HCT116 (cell line): ENCODE results near the gene NEK11. TPM values are rescaled to one million over a fixed set of nuclear protein-coding genes. Genes with fewer than 3 reads are reported as not detected.

Source experiments
- ATAC-seq: fragments of 200-7000 bp; cut with Tn5 transposase; 2 replicates; pipeline ENCODE4 v1.9.1; 2020; ENCODE audit warnings: mild to moderate bottlenecking, moderate library complexity
- BruUV-seq: library from RNA; stranded (reverse); fragments of 400-500 nt; replicated peaks from 2 replicates; lab custom pipeline; 2021; lab: Mats Ljungman, UMichigan
- CTCF ChIA-PET: fragments of 300-600 bp; sonication (Branson Sonifier 250); formaldehyde crosslinking; loops from one replicate; lab custom pipeline; 2021; ENCODE audit warnings: antibody characterized with exemption; lab: Charles Lee
- POLR2A ChIA-PET: fragments of 300-600, 350-600 bp; sonication (Branson Sonifier 250); formaldehyde crosslinking; loops from one replicate; lab custom pipeline; 2021; ENCODE audit warnings: antibody characterized with exemption; lab: Charles Lee
- RAD21 ChIA-PET, 2 experiments: fragments of 300-600 bp; sonication (Branson Sonifier 250); formaldehyde crosslinking; loops; one replicate each; lab custom pipeline; 2023; ENCODE audit warnings: low total read pairs in 2 of 2; ENCODE audit not compliant: uncharacterized antibody in 2 of 2, unreplicated experiment in 2 of 2, low non-redundant PET in 1 of 2; lab: Charles Lee
- DNase-seq: peaks from one replicate; pipeline ENCODE4 v3.0.0-alpha.2; 2010; ENCODE audit warnings: low read depth, low spot score
- H2AFZ ChIP-seq: fragments of 200-600 bp; shearing (Covaris generic), sonication (generic); 2 replicates; pipeline ENCODE4 v1.6.1; 2017; ENCODE audit warnings: low read depth, mixed run types, mixed read lengths, antibody characterized with exemption, low read length; ENCODE audit not compliant: poor library complexity, severe bottlenecking
- H3K27ac ChIP-seq: 2 replicates; pipeline ENCODE4 v1.5.1; 2012; ENCODE audit warnings: low read depth, low read length
- H3K27me3 ChIP-seq: fragments of 200-600 bp; sonication (generic); 2 replicates; pipeline ENCODE4 v1.6.1; 2016; ENCODE audit warnings: mixed run types, low read length, mixed read lengths; ENCODE audit not compliant: insufficient read depth
- H3K36me3 ChIP-seq, 2 experiments: fragments of 200-500 bp in 1 of 2; fragments of 200-600 bp in 1 of 2; sonication (Bioruptor generic) in 1 of 2; sonication (generic) in 1 of 2; 2 replicates each; pipeline versions ENCODE4 v1.5.1 to v1.6.1; 2014 to 2016; ENCODE audit warnings: low read length in 2 of 2, inconsistent platforms in 1 of 2, mixed read lengths in 1 of 2, mixed run types in 1 of 2; ENCODE audit not compliant: insufficient read depth in 2 of 2, control insufficient read depth in 1 of 2
- H3K4me1 ChIP-seq, 2 experiments: fragments of 200-600 bp in 1 of 2; sonication (generic) in 1 of 2; 2 replicates each; pipeline versions ENCODE4 v1.5.1 to v1.6.1; 2012 to 2017; ENCODE audit warnings: low read length in 2 of 2, inconsistent platforms in 1 of 2, mild to moderate bottlenecking in 1 of 2, mixed read lengths in 1 of 2, mixed run types in 1 of 2, moderate library complexity in 1 of 2; ENCODE audit not compliant: insufficient read depth in 2 of 2, control insufficient read depth in 1 of 2
- H3K4me2 ChIP-seq: fragments of 200-600 bp; sonication (generic); 2 replicates; pipeline ENCODE4 v1.6.1; 2017; ENCODE audit warnings: mixed run types, low read length, mixed read lengths
- H3K4me3 ChIP-seq, 2 experiments: fragments of 200-600 bp in 1 of 2; sonication (generic) in 1 of 2; replicated peaks in 1 of 2; 2 replicates each; pipeline ENCODE4 v1.5.1; 2011 to 2016; ENCODE audit warnings: low read length in 2 of 2, control low read depth in 1 of 2, low read depth in 1 of 2, mild to moderate bottlenecking in 1 of 2, mixed read lengths in 1 of 2, mixed run types in 1 of 2
- H3K79me2 ChIP-seq: fragments of 200-600 bp; sonication (generic); 2 replicates; pipeline ENCODE4 v1.6.1; 2017; ENCODE audit warnings: mild to moderate bottlenecking, mixed run types, low read length, moderate library complexity, mixed read lengths; ENCODE audit not compliant: insufficient read depth
- H3K9ac ChIP-seq: fragments of 200-600 bp; sonication (generic); 2 replicates; pipeline ENCODE4 v1.6.1; 2016; ENCODE audit warnings: low read length, mixed read lengths
- H3K9me2 ChIP-seq: fragments of 200-600 bp; sonication (generic), shearing (Covaris generic); 2 replicates; pipeline ENCODE4 v1.6.1; 2017; ENCODE audit warnings: mixed run types, mild to moderate bottlenecking, moderate library complexity; ENCODE audit not compliant: insufficient read depth
- H3K9me3 ChIP-seq, 2 experiments: fragments of 200-500 bp in 1 of 2; fragments of 200-600 bp in 1 of 2; sonication (Bioruptor generic) in 1 of 2; sonication (generic) in 1 of 2; 2 replicates each; pipeline ENCODE4 v1.6.1; 2014 to 2017; ENCODE audit warnings: low read length in 2 of 2, mixed read lengths in 2 of 2, inconsistent platforms in 1 of 2, low read depth in 1 of 2, mild to moderate bottlenecking in 1 of 2, mixed run types in 1 of 2, moderate library complexity in 1 of 2; ENCODE audit not compliant: control insufficient read depth in 1 of 2, insufficient read depth in 1 of 2
- H4K20me1 ChIP-seq: fragments of 200-600 bp; sonication (generic), shearing (Covaris generic); 2 replicates; pipeline ENCODE4 v1.6.1; 2017; ENCODE audit warnings: mixed run types, mild to moderate bottlenecking, moderate library complexity; ENCODE audit not compliant: insufficient read depth
- JUND ChIP-seq: IDR thresholded peaks from 2 replicates; pipeline ENCODE4 v1.6.1; 2012
- POLR2A ChIP-seq: IDR thresholded peaks from 2 replicates; pipeline ENCODE4 v1.7.0; 2011; ENCODE audit warnings: borderline replicate concordance; ENCODE audit not compliant: insufficient read depth, insufficient read length; ENCODE audit errors: extremely low read depth
- POLR2AphosphoS5 ChIP-seq: IDR thresholded peaks from 2 replicates; pipeline ENCODE4 v1.6.1; 2011; ENCODE audit warnings: mild to moderate bottlenecking, low read depth, low read length, moderate library complexity
- SP1 ChIP-seq: IDR thresholded peaks from 2 replicates; pipeline ENCODE4 v1.6.1; 2012; ENCODE audit warnings: low read depth
- SRF ChIP-seq: IDR thresholded peaks from 2 replicates; pipeline ENCODE4 v1.6.1; 2012; ENCODE audit warnings: low read depth
- YY1 ChIP-seq: IDR thresholded peaks from 2 replicates; pipeline ENCODE4 v1.6.1; 2011; ENCODE audit warnings: low read length, low read depth, moderate library complexity, mild to moderate bottlenecking; ENCODE audit not compliant: insufficient replicate concordance; ENCODE audit errors: extremely low read depth
- intact Hi-C: fragments of 100-400 bp; cut with micrococcal nuclease; formaldehyde crosslinking; loops from 2 replicates; pipeline ENCODE4 v1.10.0; 2022
- total RNA-seq: library from RNA; stranded (reverse); gene quantifications from one replicate; pipeline ENCODE4 v1.2.1, GENCODE V29; 2021; ENCODE audit not compliant: unreplicated experiment
- TF ChIP-seq, protein P1 (sequence below), 3 experiments: fragments of 200-600 bp in 1 of 3; sonication (generic) in 1 of 3; IDR thresholded peaks in 2 of 3; conservative IDR thresholded peaks in 1 of 3; 2 replicates each; pipeline ENCODE4 v1.5.1; 2012 to 2017; ENCODE audit warnings: low read depth in 2 of 3, low read length in 2 of 3, antibody characterized with exemption in 1 of 3, borderline replicate concordance in 1 of 3, control low read depth in 1 of 3, mild to moderate bottlenecking in 1 of 3, mixed read lengths in 1 of 3, mixed run types in 1 of 3, moderate library complexity in 1 of 3; ENCODE audit not compliant: insufficient read depth in 1 of 3

NEK11 gene
- total RNA-seq, 1 experiment from 2014 or later: 3.1 TPM

DNA sequence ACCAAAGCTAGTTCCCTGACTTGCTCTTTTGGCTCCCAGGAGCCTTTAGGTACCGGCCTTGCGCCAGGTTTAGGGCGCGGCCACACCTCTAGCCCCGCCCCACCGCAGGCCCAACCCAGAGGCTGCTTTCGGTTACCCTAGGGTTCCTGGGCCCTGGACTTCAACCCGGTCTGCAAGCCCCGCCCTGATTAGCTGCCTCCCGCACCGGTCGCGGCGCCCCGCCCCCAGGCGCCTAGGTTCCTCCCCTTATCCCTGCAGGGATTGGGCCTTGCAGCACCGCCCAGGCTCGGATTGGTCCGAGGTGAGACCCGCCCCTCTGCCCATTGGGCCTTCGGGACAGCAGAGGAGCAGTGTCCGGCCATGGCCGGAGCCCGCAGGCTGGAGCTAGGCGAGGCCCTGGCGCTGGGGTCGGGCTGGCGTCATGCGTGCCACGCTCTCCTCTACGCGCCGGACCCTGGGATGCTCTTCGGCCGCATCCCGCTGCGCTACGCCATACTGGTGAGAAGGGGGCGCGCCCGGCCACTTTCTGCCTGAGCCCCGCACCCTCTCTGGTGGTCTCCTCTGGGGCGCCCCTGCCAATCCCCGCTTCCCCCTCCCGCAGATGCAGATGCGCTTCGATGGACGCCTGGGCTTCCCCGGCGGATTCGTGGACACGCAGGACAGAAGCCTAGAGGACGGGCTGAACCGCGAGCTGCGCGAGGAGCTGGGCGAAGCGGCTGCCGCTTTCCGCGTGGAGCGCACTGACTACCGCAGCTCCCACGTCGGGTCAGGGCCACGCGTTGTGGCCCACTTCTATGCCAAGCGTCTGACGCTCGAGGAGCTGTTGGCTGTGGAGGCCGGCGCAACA is 355.0 kb downstream of the NEK11 start, which contains the start of gene NUDT16:
NUDT16 (plus strand) TSS at position 330 of the 847 bp plus-strand sequence; CDS start at position 361, 31 bp downstream.
- TF ChIP-seq SP1 (peak; percentile 93), YY1 (peak; percentile 76), POLR2A (peak; percentile 57), SRF (no peak), JUND (no peak), POLR2AphosphoS5 (peak; percentile 75)
- TF ChIP-seq, protein P1, sequence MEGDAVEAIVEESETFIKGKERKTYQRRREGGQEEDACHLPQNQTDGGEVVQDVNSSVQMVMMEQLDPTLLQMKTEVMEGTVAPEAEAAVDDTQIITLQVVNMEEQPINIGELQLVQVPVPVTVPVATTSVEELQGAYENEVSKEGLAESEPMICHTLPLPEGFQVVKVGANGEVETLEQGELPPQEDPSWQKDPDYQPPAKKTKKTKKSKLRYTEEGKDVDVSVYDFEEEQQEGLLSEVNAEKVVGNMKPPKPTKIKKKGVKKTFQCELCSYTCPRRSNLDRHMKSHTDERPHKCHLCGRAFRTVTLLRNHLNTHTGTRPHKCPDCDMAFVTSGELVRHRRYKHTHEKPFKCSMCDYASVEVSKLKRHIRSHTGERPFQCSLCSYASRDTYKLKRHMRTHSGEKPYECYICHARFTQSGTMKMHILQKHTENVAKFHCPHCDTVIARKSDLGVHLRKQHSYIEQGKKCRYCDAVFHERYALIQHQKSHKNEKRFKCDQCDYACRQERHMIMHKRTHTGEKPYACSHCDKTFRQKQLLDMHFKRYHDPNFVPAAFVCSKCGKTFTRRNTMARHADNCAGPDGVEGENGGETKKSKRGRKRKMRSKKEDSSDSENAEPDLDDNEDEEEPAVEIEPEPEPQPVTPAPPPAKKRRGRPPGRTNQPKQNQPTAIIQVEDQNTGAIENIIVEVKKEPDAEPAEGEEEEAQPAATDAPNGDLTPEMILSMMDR (IDR thresholded peaks at IDR 0.05 in 2 of 3, conservative IDR thresholded peaks at IDR 0.05 in 1 of 3; ENCODE audit: borderline replicate concordance in 1 of 3, insufficient read depth in 1 of 3, low read depth in 2 of 3, low read length in 2 of 3): 0 out of 6 replicates have a peak, but pooled peaks of 1 of the 3 experiments have one; percentile 5
- TF ChIP-seq, all 23 proteins: peak for 5
- POLR2A ChIA-PET: interaction anchor here (0.6 to 1.2 kb wide), 2 partner anchors 20 to 84 kb away, joined by 3 read pairs; no protein-coding TSS in a partner anchor
- H3K9ac ChIP-seq: peak within 1 kb of the TSS; percentile 84
- DNase-seq (peak; percentile 96), ATAC-seq (peak; percentile 98)
- 0 out of 2 replicates have a peak, but pooled peaks cover 4% of the 10 kb centered on the region for H3K79me2 ChIP-seq
- peaks cover 3 to 18% of the 10 kb centered on the region in 2 experiments; a peak in 2 of 4 replicates for H3K4me1 ChIP-seq
- intact Hi-C loops: no loop called here
- H3K27ac ChIP-seq: peak within 1 kb of the TSS; percentile 28; the same call in 1 of the 2 replicates
- H2AFZ ChIP-seq: peak within 1 kb of the TSS; percentile 24
- H3K36me3 ChIP-seq: no peaks in the 10 kb centered on the region
- no peaks in the 10 kb centered on the region for H3K9me2 ChIP-seq
- RAD21 ChIA-PET: interaction anchor here in 1 of 2 experiments (0.6 kb wide), 1 partner anchor 347 kb away, joined by 3 read pairs; no protein-coding TSS in a partner anchor
- H3K4me2 ChIP-seq: peak within 1 kb of the TSS; percentile 98
- no TSS peak for BruUV-seq
- no peaks in the 10 kb centered on the region for H3K27me3 ChIP-seq
- H4K20me1 ChIP-seq: no peaks in the 10 kb centered on the region
- no peaks in the 10 kb centered on the region for H3K9me3 ChIP-seq
- CTCF ChIA-PET: no interaction called here
- peak within 1 kb of the TSS; percentile 84 to 88 for H3K4me3 ChIP-seq
